ENCODE data around the gene ATP6V0E2. TPM values are rescaled to one million over a fixed set of nuclear protein-coding genes. Genes with fewer than 3 reads are reported as not detected.

Gene ATP6V0E2
- 11.6 and 13.6 TPM in 2 replicates for total RNA-seq
- polyA plus RNA-seq, result 25.6 and 28.1 TPM in 2 replicates

- H3K27ac ChIP-seq, result peak within 1 kb of the TSS; percentile 86
- no peaks in the 10 kb centered on the region for H3K36me3 ChIP-seq (replicated peaks; ENCODE audit: insufficient read depth, low read depth)
Observed at GRCh38 chr7:149873074-149873969, at the start of gene ATP6V0E2. ATP6V0E2 (plus strand) TSS chr7:149873969; CDS start chr7:149874066, 97 bp downstream.

GRCh38 chr7:149824301-149824741, 49.4 kb upstream of the ATP6V0E2 start:
- no peak for DNase-seq (ENCODE audit: low spot score)
- H3K36me3 ChIP-seq (replicated peaks; ENCODE audit: insufficient read depth, low read depth), result no peaks in the 10 kb centered on the region
- H3K9me3 ChIP-seq (ENCODE audit: low read depth), result no peaks in the 10 kb centered on the region
- no peak overlapping the region for H3K4me3 ChIP-seq
- H3K9me2 ChIP-seq (replicated peaks; ENCODE audit: insufficient read depth), result no peaks in the 10 kb centered on the region
- H3K79me2 ChIP-seq, result no peaks in the 10 kb centered on the region
- H4K20me1 ChIP-seq (ENCODE audit: insufficient read depth, poor library complexity, severe bottlenecking), result no peaks in the 10 kb centered on the region
- 96% methylated on average over 13 of the region's 13 CpGs for WGBS (ENCODE audit: low lambda C conversion rate, missing lambda C conversion rate)
- H3K4me1 ChIP-seq (ENCODE audit: insufficient read depth), result no peaks in the 10 kb centered on the region
- H3K27ac ChIP-seq, result no peak overlapping the region
- H3K4me2 ChIP-seq, result no peak overlapping the region
- no peak for TF ChIP-seq CTCF (IDR thresholded peaks at IDR 0.05; ENCODE audit: poor library complexity)
- TF ChIP-seq EZH2phosphoT487 (IDR thresholded peaks at IDR 0.05; ENCODE audit: low read depth, severe bottlenecking, unreplicated experiment), result no peak
- no peak for TF ChIP-seq EZH2 (IDR thresholded peaks at IDR 0.05; ENCODE audit: borderline replicate concordance)
- H3K27me3 ChIP-seq, result no peaks in the 10 kb centered on the region
- H2AFZ ChIP-seq, result no peak overlapping the region

More at GRCh38 chr7:149873074-149873969, at the start of gene ATP6V0E2:
- Histone ChIP-seq H2AFZ (peak within 1 kb of the TSS; percentile 96), H3K9me3 (ENCODE audit: low read depth) (no peaks in the 10 kb centered on the region), H3K4me1 (ENCODE audit: insufficient read depth) (peaks cover 4% of the 10 kb centered on the region), H4K20me1 (ENCODE audit: insufficient read depth, poor library complexity, severe bottlenecking) (no peaks in the 10 kb centered on the region), H3K27me3 (no peaks in the 10 kb centered on the region), H3K9me2 (replicated peaks; ENCODE audit: insufficient read depth) (no peaks in the 10 kb centered on the region), H3K79me2 (no peaks in the 10 kb centered on the region), H3K4me3 (peak within 1 kb of the TSS; percentile 79), H3K4me2 (peak within 1 kb of the TSS; percentile 92)
- WGBS (ENCODE audit: low lambda C conversion rate, missing lambda C conversion rate), result 1% methylated on average over 87 of the region's 93 CpGs
- DNase-seq (ENCODE audit: low spot score), result peak; percentile 98
- TF ChIP-seq EZH2 (IDR thresholded peaks at IDR 0.05; ENCODE audit: borderline replicate concordance), result no peak
- TF ChIP-seq EZH2phosphoT487 (IDR thresholded peaks at IDR 0.05; ENCODE audit: low read depth, severe bottlenecking, unreplicated experiment), result no peak
- TF ChIP-seq CTCF (IDR thresholded peaks at IDR 0.05; ENCODE audit: poor library complexity), result no peak

- H3K9me2 ChIP-seq (replicated peaks; ENCODE audit: insufficient read depth), result no peaks in the 10 kb centered on the region
- no peaks in the 10 kb centered on the region for H3K4me1 ChIP-seq (ENCODE audit: insufficient read depth)
- H3K9me3 ChIP-seq (ENCODE audit: low read depth), result no peaks in the 10 kb centered on the region
- no peak overlapping the region for H3K27ac ChIP-seq
- DNase-seq (ENCODE audit: low spot score), result no peak
- H2AFZ ChIP-seq, result no peak overlapping the region
- H4K20me1 ChIP-seq (ENCODE audit: insufficient read depth, poor library complexity, severe bottlenecking), result no peaks in the 10 kb centered on the region
- no peaks in the 10 kb centered on the region for H3K36me3 ChIP-seq (replicated peaks; ENCODE audit: insufficient read depth, low read depth)
- H3K4me2 ChIP-seq, result no peak overlapping the region
- H3K27me3 ChIP-seq, result no peaks in the 10 kb centered on the region
- no peak overlapping the region for H3K4me3 ChIP-seq
- WGBS (ENCODE audit: low lambda C conversion rate, missing lambda C conversion rate), result 90% methylated on average over 19 of the region's 19 CpGs
- TF ChIP-seq CTCF (IDR thresholded peaks at IDR 0.05; ENCODE audit: poor library complexity), result no peak
- TF ChIP-seq EZH2phosphoT487 (IDR thresholded peaks at IDR 0.05; ENCODE audit: low read depth, severe bottlenecking, unreplicated experiment), result no peak
- TF ChIP-seq EZH2 (IDR thresholded peaks at IDR 0.05; ENCODE audit: borderline replicate concordance), result no peak
- no peaks in the 10 kb centered on the region for H3K79me2 ChIP-seq
Observed at GRCh38 chr7:149824748-149825566, 48.8 kb upstream of the ATP6V0E2 start.

All from hepatocyte (in vitro differentiated cells).